Upper lobe of right lung (tissue), 1 donor: ENCODE measurements around the gene ATG5. TPM values are rescaled to one million over a fixed set of nuclear protein-coding genes. Genes with fewer than 3 reads are reported as not detected.
"Not testable (repeated sequence)": the region's sequence is repeated elsewhere in the genome, so short reads cannot be mapped to it uniquely, and the experiment has no call there.

Source experiments
- ATAC-seq: fragments of 200-7000 bp; cut with Tn5 transposase; one replicate; pipeline ENCODE4 v1.9.1; 2020; ENCODE audit warnings: mild to moderate bottlenecking, moderate library complexity
- DNase-seq: peaks from one replicate; pipeline ENCODE4 v3.0.0-alpha.2; 2020
- H3K27ac ChIP-seq: fragments of 200-600 bp; one replicate; pipeline ENCODE4 v1.8.0; 2022
- H3K27me3 ChIP-seq: fragments of 200-600 bp; one replicate; pipeline ENCODE4 v1.8.0; 2022; ENCODE audit warnings: mild to moderate bottlenecking
- H3K36me3 ChIP-seq: fragments of 200-600 bp; one replicate; pipeline ENCODE4 v1.8.0; 2022
- H3K4me1 ChIP-seq: fragments of 200-600 bp; one replicate; pipeline ENCODE4 v1.8.0; 2022
- H3K4me3 ChIP-seq: fragments of 200-600 bp; one replicate; pipeline ENCODE4 v1.8.0; 2022; ENCODE audit warnings: mild to moderate bottlenecking
- H3K9me3 ChIP-seq: fragments of 200-600 bp; one replicate; pipeline ENCODE4 v1.8.0; 2022
- CTCF ChIP-seq: fragments of 200-600 bp; IDR thresholded peaks from one replicate; pipeline ENCODE4 v1.8.0; 2022; ENCODE audit warnings: antibody characterized with exemption
- intact Hi-C: fragments of 100-400 bp; cut with DNase I; formaldehyde crosslinking; loops from one replicate; pipeline ENCODE4 v1.11.0; 2022
- total RNA-seq: library from RNA; stranded (reverse); fragmentation: NEBNext Ultra II Directional; extraction: Animal tissue kit (Norgen Biotek cat#: 25700); gene quantifications from one replicate; pipeline ENCODE4 v1.2.1, GENCODE V29; 2021
- donor health status: DM: no; HTN: yes; CAD: no; lungs with severe emphysema.

The ATG5 gene
- total RNA-seq, 1 donor from 2014 or later: 34.4 TPM

GRCh38 chr6:106253731-106254130 lies 71.8 kb downstream of the ATG5 start:
- DNase-seq (no peak), ATAC-seq (no peak)
- intact Hi-C loops: no loop called here
- H3K36me3 ChIP-seq: no peaks in the 10 kb centered on the region
- no peaks in the 10 kb centered on the region for H3K9me3 ChIP-seq
- TF ChIP-seq CTCF: no peak
- no peak overlapping the region for H3K27ac ChIP-seq
- no peaks in the 10 kb centered on the region for H3K4me1 ChIP-seq
- no peak overlapping the region for H3K4me3 ChIP-seq
- no peaks in the 10 kb centered on the region for H3K27me3 ChIP-seq

DNA sequence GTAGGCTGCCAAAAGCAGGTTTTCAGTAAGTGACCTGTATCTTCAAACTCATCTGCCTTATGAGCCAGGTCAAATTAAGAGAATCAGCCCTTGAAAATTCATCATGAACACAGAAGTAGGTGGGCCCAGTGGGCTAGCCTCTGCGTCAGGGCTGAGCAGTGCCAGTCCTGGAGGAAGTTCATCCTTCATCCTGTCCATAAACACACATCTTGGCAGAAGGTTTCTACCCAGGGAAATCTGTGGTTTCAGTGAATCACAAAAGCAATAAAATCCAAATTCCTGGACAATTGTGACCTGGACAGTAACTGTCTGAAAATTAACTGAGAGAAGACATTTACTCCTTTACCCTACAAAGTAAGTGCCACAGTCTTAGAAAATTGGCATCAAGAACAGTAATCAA lies 72.4 kb downstream of the ATG5 start:
- ATAC-seq: no peak
- no peak for TF ChIP-seq CTCF
- H3K36me3 ChIP-seq: no peaks in the 10 kb centered on the region
- H3K9me3 ChIP-seq: no peaks in the 10 kb centered on the region
- H3K4me3 ChIP-seq: no peak overlapping the region
- intact Hi-C loops: no loop called here
- DNase-seq: no peak
- no peaks in the 10 kb centered on the region for H3K27me3 ChIP-seq
- no peaks in the 10 kb centered on the region for H3K4me1 ChIP-seq
- H3K27ac ChIP-seq: no peak overlapping the region

GRCh38 chr6:106252687-106253086 lies 72.9 kb downstream of the ATG5 start:
- Histone ChIP-seq H3K36me3 (peaks cover 2% of the 10 kb centered on the region), H3K4me1 (peaks cover under 1% of the 10 kb centered on the region), H3K27me3 (no peaks in the 10 kb centered on the region), H3K4me3 (no peak overlapping the region), H3K9me3 (no peaks in the 10 kb centered on the region), H3K27ac (no peak overlapping the region)
- DNase-seq (no peak), ATAC-seq (no peak)
- TF ChIP-seq CTCF: no peak
- intact Hi-C loops: no loop called here

GRCh38 chr6:106251531-106252255 lies 73.9 kb downstream of the ATG5 start:
- H3K4me3 ChIP-seq, DNase-seq, H3K27ac ChIP-seq, ATAC-seq, H3K4me1 ChIP-seq, H3K9me3 ChIP-seq, H3K27me3 ChIP-seq, intact Hi-C loops, H3K36me3 ChIP-seq: not testable (repeated sequence)

DNA sequence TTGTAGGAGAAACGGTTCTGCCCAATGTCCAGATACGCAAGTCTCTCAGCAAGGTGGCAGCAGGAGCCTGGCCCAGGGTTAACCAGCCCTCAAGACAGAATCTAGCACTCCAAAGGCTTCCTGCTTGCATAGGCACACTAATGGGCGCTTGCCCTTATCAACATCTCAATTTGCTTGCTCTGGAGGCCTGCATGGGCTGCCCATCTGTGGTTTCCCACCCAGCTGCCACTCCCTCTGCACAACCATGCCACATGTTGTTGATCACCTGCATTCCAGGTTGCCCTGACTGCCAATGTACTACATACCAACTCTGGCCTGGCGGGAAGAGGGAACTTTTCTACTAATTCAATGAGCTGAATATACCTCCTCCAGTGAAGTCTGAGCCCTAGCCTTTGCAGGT lies 74.6 kb downstream of the ATG5 start:
- Histone ChIP-seq H3K9me3 (no peaks in the 10 kb centered on the region), H3K4me3 (no peak overlapping the region), H3K36me3 (peaks cover 10% of the 10 kb centered on the region), H3K4me1 (peaks cover 5% of the 10 kb centered on the region), H3K27ac (no peak overlapping the region), H3K27me3 (no peaks in the 10 kb centered on the region)
- TF ChIP-seq CTCF: no peak
- intact Hi-C loops: no loop called here
- ATAC-seq: peak; percentile 65
- no peak for DNase-seq

GRCh38 chr6:106249658-106250057 lies 75.9 kb downstream of the ATG5 start:
- Histone ChIP-seq H3K36me3 (peaks cover 10% of the 10 kb centered on the region), H3K4me3 (no peak overlapping the region), H3K9me3 (no peaks in the 10 kb centered on the region), H3K27ac (no peak overlapping the region), H3K4me1 (peaks cover 5% of the 10 kb centered on the region), H3K27me3 (no peaks in the 10 kb centered on the region)
- no peak for DNase-seq
- TF ChIP-seq CTCF: no peak
- no peak for ATAC-seq
- intact Hi-C loops: no loop called here
